Endodermal cell (in vitro differentiated cells): Measurements from ENCODE around the gene ERICH6B. TPM values are rescaled to one million over a fixed set of nuclear protein-coding genes. Genes with fewer than 3 reads are reported as not detected.

Experiments
- DNase-seq: peaks from one replicate; pipeline ENCODE4 v3.0.0-alpha.2; 2017
- H3K27ac ChIP-seq: 2 replicates; pipeline ENCODE4 v1.5.1; 2013; ENCODE audit warnings: mild to moderate bottlenecking, low read depth, low read length, moderate library complexity
- H3K27me3 ChIP-seq: 2 replicates; pipeline ENCODE4 v1.6.1; 2013; ENCODE audit warnings: mild to moderate bottlenecking, low read length, moderate library complexity; ENCODE audit not compliant: insufficient read depth, control insufficient read depth, poor library complexity, severe bottlenecking
- H3K36me3 ChIP-seq: 2 replicates; pipeline ENCODE4 v1.7.0; 2013; ENCODE audit warnings: mild to moderate bottlenecking, low read length, moderate library complexity; ENCODE audit not compliant: control insufficient read depth, insufficient read depth
- H3K4me1 ChIP-seq: one replicate; pipeline ENCODE4 v1.7.0; 2013; ENCODE audit warnings: low read length; ENCODE audit not compliant: control insufficient read depth, insufficient read depth
- H3K4me3 ChIP-seq: 2 replicates; pipeline ENCODE4 v1.5.1; 2013; ENCODE audit warnings: mild to moderate bottlenecking, low read length, moderate library complexity
- H3K9ac ChIP-seq: 2 replicates; pipeline ENCODE4 v1.6.1; 2013; ENCODE audit warnings: mild to moderate bottlenecking, low read length, moderate library complexity; ENCODE audit not compliant: poor library complexity, severe bottlenecking; ENCODE audit errors: extremely low read depth
- H3K9me3 ChIP-seq: 2 replicates; pipeline ENCODE4 v1.6.1; 2013; ENCODE audit warnings: mild to moderate bottlenecking, low read length, moderate library complexity; ENCODE audit not compliant: control insufficient read depth
- H3K27ac Mint-ChIP-seq: 2 replicates; pipeline ENCODE4 v1.8.0; 2020; ENCODE audit warnings: mixed read lengths
- H3K27me3 Mint-ChIP-seq: 2 replicates; pipeline ENCODE4 v1.8.0; 2021; ENCODE audit warnings: mild to moderate bottlenecking, mixed read lengths; ENCODE audit not compliant: insufficient read depth
- H3K36me3 Mint-ChIP-seq: 2 replicates; pipeline ENCODE4 v1.8.0; 2020; ENCODE audit warnings: low read depth, mixed read lengths
- H3K4me1 Mint-ChIP-seq: 2 replicates; pipeline ENCODE4 v1.8.0; 2020; ENCODE audit warnings: mixed read lengths
- H3K4me3 Mint-ChIP-seq: 2 replicates; pipeline ENCODE4 v1.8.0; 2020; ENCODE audit warnings: mild to moderate bottlenecking, moderate library complexity, mixed read lengths
- H3K9me3 Mint-ChIP-seq: 2 replicates; pipeline ENCODE4 v1.8.0; 2020; ENCODE audit warnings: mild to moderate bottlenecking, mixed read lengths
- WGBS, 2 experiments: methylation state at CpG; one replicate each; pipeline versions ENCODE4 v1.1.5 to v1.1.7; 2013; ENCODE audit warnings: missing lambda C conversion rate in 2 of 2, mixed read lengths in 1 of 2; ENCODE audit not compliant: insufficient coverage in 1 of 2, insufficient read length in 1 of 2; 5-methylcytosine and 5-hydroxymethylcytosine counted together
- total RNA-seq, 2 donors: library from RNA; stranded (reverse); fragmentation: NEBNext Ultra II Directional in 1 of 2; extraction: Animal tissue kit (Norgen Biotek cat#: 25700) in 1 of 2; gene quantifications; 2 replicates in 1 of 2; 3 replicates in 1 of 2; pipeline ENCODE4 v1.2.1, GENCODE V29; 2021
- TF ChIP-seq, protein P1 (sequence below): fragments of 200-600 bp; sonication (generic); conservative IDR thresholded peaks from 2 replicates; pipeline ENCODE4 v1.5.0; 2021; ENCODE audit warnings: antibody characterized with exemption, mild to moderate bottlenecking

Gene ERICH6B
- total RNA-seq, 2 donors from 2014 or later: not detected

DNA sequence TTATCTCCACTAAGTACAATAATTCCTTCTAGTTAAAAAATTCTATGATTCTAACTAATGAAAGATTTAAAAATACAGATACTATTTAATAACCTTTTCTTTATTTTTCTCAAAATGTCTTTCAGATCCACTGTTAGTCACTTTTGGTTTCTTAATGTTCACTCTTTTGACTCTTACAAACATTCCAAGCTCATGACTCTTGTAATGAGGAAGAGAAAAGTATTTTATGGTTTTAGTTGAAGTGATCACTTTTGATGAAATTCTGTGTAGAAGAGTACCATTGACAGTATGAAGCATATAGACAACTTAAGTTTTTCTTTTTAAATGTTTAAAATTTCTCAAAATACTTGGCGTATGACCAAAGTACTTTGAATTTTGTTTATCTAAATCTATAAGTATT, 123.0 kb downstream of the ERICH6B start:
- Histone ChIP-seq H3K4me1 (no peaks in the 10 kb centered on the region), H3K27me3 (no peaks in the 10 kb centered on the region), H3K27ac (no peak overlapping the region), H3K9ac (no peak overlapping the region), H3K9me3 (no peaks in the 10 kb centered on the region), H3K4me3 (no peak overlapping the region), H3K36me3 (peaks cover 77% of the 10 kb centered on the region)
- TF ChIP-seq, protein P1, sequence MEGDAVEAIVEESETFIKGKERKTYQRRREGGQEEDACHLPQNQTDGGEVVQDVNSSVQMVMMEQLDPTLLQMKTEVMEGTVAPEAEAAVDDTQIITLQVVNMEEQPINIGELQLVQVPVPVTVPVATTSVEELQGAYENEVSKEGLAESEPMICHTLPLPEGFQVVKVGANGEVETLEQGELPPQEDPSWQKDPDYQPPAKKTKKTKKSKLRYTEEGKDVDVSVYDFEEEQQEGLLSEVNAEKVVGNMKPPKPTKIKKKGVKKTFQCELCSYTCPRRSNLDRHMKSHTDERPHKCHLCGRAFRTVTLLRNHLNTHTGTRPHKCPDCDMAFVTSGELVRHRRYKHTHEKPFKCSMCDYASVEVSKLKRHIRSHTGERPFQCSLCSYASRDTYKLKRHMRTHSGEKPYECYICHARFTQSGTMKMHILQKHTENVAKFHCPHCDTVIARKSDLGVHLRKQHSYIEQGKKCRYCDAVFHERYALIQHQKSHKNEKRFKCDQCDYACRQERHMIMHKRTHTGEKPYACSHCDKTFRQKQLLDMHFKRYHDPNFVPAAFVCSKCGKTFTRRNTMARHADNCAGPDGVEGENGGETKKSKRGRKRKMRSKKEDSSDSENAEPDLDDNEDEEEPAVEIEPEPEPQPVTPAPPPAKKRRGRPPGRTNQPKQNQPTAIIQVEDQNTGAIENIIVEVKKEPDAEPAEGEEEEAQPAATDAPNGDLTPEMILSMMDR: no peak
- H3K4me1 Mint-ChIP-seq: no peaks in the 10 kb centered on the region
- no CpG with 5 or more reads among the region's 1 CpG for WGBS, 2 experiments
- no peak overlapping the region for H3K27ac Mint-ChIP-seq
- H3K36me3 Mint-ChIP-seq: peaks cover 44% of the 10 kb centered on the region
- H3K27me3 Mint-ChIP-seq: no peaks in the 10 kb centered on the region
- DNase-seq: no peak
- no peaks in the 10 kb centered on the region for H3K9me3 Mint-ChIP-seq
- H3K4me3 Mint-ChIP-seq: no peak overlapping the region

Other genes starting within 250 kb of the ERICH6B start
- gene SLC25A30, start 197.4 kb downstream of the ERICH6B start, total RNA-seq: 10 to 100 TPM in 1 of 2 donors, 1 to 10 TPM in 1; 9.9 to 12.4 TPM
- gene COG3, start 150.8 kb downstream of the ERICH6B start, total RNA-seq: 10 to 100 TPM; 21.8 to 23.8 TPM
- not detected for gene CBY2, start 86.6 kb upstream of the ERICH6B start, total RNA-seq
- not detected for gene SIAH3, start 236.0 kb upstream of the ERICH6B start, total RNA-seq